GM12865 (cell line): ENCODE measurements around the gene KANSL1.
"Not testable (repeated sequence)": the region's sequence is repeated elsewhere in the genome, so short reads cannot be mapped to it uniquely, and the experiment has no call there.

ENCODE experiments used
- DNase-seq: peaks from one replicate; pipeline ENCODE4 v3.0.0; 2010; ENCODE audit warnings: low read depth
- H3K4me3 ChIP-seq: 2 replicates; pipeline ENCODE4 v1.5.1; 2011; ENCODE audit warnings: mild to moderate bottlenecking, low read depth, low read length, control low read depth
- TF ChIP-seq, protein P1 (sequence below): IDR thresholded peaks from 2 replicates; pipeline ENCODE4 v1.5.1; 2011; ENCODE audit warnings: low read length, control low read depth, low read depth, inconsistent platforms; ENCODE audit not compliant: insufficient read depth; ENCODE audit errors: missing control alignments

KANSL1 gene

DNA sequence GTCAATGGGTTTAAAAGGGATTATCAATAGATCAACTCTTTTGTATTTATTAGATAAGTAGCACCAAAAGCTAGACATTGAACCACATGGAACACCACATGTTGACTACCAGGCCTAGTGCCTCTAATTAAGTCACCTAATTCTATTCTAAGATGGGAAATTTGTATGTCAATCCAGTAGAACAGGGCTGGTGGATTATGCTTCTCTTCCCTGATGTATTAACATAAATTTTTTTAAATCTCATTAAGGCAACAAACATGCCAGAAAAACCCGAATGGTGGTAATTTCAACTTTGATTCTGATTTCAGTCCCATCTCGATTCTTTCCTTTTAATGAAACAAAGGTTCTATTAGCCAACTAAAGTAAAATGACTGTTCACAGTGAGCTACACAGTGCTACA, 92.6 kb downstream of the KANSL1 start:
- DNase-seq = no peak
- TF ChIP-seq, protein P1, sequence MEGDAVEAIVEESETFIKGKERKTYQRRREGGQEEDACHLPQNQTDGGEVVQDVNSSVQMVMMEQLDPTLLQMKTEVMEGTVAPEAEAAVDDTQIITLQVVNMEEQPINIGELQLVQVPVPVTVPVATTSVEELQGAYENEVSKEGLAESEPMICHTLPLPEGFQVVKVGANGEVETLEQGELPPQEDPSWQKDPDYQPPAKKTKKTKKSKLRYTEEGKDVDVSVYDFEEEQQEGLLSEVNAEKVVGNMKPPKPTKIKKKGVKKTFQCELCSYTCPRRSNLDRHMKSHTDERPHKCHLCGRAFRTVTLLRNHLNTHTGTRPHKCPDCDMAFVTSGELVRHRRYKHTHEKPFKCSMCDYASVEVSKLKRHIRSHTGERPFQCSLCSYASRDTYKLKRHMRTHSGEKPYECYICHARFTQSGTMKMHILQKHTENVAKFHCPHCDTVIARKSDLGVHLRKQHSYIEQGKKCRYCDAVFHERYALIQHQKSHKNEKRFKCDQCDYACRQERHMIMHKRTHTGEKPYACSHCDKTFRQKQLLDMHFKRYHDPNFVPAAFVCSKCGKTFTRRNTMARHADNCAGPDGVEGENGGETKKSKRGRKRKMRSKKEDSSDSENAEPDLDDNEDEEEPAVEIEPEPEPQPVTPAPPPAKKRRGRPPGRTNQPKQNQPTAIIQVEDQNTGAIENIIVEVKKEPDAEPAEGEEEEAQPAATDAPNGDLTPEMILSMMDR = no peak
- no peak overlapping the region for H3K4me3 ChIP-seq

DNA sequence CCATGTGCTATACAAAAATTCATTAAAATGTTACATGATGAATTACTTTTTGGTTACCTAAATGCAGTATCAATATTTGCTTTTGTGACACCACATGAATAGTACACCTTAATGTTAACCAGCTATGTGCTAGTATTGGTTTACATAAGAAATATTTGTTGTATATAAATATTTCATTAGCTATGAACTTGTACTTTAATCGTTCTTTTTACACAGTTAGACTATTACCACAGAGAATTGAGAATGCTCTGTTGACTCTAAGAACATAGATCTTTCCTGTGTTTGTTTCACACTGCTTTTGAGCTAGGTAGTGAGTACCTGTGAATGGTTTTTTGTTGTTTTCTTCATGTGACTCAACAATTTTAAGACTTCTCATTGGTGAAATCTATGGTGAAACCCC, 93.4 kb downstream of the KANSL1 start:
- DNase-seq = no peak
- no peak overlapping the region for H3K4me3 ChIP-seq
- TF ChIP-seq, protein P1 = no peak

DNA sequence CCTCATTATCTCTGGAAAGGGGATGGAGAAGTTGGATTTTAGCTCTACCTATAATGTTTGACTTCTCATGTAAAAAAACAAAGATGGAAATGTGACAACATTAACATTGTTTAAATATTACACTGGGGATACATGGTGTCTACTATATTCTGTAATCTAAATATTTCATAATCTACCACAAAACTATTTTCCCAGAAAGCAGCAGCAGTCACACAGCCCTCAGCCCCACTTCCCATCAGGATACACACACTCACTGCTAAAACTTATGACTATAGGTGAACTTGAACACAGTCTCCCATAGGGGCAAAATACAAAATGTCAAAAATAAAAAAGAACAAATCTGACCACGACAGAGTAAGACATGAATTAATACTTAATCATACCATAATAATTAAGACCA, 95.7 kb downstream of the KANSL1 start:
- TF ChIP-seq, protein P1 = no peak
- no peak for DNase-seq
- no peak overlapping the region for H3K4me3 ChIP-seq

DNA sequence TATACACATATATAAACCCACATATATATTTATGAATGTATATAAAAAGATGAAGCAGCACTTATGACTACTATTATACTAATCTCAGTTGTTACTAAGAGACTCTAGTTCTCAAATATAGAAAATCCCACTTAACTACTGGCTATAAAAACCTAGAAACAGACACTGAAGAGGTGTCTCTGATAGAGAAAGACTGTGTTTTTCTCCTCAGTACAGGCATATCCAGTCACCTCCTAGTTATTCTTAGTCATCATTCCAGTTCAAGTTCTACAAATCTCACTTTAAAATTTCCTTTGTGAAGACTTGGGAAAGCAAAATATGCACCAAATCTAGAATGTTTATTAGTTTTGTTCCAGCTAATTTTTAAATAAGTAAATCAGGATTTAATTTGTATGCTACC, 100.2 kb downstream of the KANSL1 start:
- DNase-seq = no peak
- TF ChIP-seq, protein P1 = no peak
- H3K4me3 ChIP-seq = no peak overlapping the region

DNA sequence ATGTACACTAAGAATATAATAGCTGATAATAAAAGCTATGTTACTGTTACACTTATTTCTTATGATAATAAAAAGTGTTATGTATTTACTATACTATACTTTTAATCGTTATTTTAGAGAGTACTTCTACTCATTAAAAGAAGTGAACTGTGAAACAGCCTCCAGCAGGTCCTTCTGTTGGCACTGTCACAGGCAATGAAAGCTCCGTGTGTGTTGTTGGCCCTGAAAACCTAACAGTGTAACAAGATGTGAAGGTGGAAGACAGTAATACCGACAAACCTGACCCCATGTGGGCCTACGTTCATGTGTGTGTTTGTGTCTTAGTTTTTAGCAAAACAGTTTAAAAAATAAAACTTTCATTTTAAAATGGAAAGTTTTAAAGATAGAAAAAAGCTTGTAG, 102.4 kb downstream of the KANSL1 start:
- DNase-seq = no peak
- H3K4me3 ChIP-seq = no peak overlapping the region
- TF ChIP-seq, protein P1 = no peak

DNA sequence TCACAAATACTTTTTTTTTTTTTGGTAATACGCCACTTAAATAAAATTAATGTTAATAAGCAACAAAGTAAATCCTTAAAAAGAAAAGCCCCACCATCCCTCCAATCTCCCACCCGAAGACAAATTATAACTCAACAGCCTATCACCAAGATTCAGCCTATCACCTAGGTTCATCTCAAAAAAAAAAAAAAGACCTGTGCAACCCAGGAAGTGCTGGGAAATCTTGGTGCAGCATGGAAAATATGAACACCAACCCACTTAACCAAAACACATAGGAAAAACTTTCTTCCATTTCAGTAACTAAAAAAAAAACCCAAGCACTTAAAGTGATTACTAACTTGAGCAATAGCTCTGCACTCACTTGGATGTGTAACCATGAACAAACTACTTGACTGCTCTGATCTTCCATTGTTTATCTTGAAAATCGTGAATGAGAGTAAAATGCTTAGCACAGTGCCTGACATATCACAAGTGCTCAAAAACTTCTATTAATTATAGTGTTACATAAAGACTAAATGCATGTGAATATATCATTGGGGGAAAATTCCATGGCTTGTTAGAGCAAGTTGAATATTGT, 103.8 kb downstream of the KANSL1 start:
- TF ChIP-seq, protein P1 = no peak
- DNase-seq = no peak
- H3K4me3 ChIP-seq = no peak overlapping the region

DNA sequence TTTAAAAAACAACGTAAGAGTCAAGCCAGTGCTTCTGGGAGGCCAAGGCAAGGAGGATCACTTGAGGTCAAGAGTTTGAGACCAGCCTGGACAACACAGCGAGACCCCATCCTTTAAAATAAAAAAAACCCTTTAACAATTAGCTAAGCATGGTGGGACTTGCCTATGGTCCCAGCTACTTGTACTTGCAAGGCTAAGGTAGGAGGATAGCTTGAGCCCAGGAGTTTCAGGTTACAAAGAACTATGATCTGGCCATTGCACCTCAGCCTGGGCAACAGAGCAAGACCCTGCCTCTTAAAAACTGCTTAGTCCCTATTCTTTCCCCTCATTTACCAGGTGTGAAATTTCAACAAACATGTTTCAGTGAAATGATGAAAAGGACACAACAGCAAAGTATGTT, 104.6 kb downstream of the KANSL1 start:
- DNase-seq = no peak
- H3K4me3 ChIP-seq = no peak overlapping the region
- TF ChIP-seq, protein P1 = no peak

DNA sequence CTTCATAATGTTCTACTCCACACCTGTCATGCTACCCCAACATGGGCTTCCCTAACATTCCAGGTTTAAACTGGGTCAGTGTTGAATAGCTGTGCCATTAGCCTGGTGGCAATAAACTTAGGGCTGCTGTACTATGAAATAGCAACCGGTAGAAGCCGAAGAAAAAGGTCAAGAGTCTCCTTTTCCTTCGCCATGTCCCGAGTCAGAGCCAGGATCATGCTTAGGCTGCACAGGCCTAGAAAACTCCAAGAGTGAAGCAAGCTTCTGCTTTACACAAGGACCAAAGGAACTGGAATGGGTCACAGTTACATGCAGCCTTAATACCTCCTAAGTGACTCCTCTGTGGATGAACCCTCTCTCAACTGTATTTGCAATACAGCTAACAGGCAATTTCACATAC, 105.4 kb downstream of the KANSL1 start:
- H3K4me3 ChIP-seq = not testable (repeated sequence)

More for the DNA sequence above, 105.4 kb downstream of the KANSL1 start:
- not testable (repeated sequence) for DNase-seq
